ENCODE measurements around the gene MGME1.

MGME1 gene

DNA sequence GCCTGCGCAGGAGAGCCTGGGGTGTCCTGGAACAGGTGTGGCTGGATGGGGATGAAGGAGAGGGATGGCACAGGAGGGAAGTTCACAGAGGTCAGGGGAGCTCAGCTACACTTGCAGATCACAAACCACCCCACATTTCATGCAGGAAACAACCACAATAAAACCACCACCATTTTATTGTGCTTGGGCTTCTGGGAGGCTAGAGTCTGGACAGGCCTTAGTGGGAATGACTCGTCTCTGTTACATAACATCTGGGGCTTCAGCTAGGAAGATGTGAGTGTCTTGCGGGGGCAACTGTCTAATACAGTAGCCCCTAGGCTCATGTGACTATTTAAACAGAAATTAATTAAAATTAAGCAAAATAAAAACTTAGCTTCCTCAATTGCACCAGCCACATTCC lies 33.6 kb upstream of the MGME1 start:
- DNase-seq (ENCODE audit: low spot score), result no peak
- in situ Hi-C loops (cut with MboI; ENCODE audit: low sequenced_read_pairs, unreplicated experiment), result no loop called here
- TF ChIP-seq, protein P1, sequence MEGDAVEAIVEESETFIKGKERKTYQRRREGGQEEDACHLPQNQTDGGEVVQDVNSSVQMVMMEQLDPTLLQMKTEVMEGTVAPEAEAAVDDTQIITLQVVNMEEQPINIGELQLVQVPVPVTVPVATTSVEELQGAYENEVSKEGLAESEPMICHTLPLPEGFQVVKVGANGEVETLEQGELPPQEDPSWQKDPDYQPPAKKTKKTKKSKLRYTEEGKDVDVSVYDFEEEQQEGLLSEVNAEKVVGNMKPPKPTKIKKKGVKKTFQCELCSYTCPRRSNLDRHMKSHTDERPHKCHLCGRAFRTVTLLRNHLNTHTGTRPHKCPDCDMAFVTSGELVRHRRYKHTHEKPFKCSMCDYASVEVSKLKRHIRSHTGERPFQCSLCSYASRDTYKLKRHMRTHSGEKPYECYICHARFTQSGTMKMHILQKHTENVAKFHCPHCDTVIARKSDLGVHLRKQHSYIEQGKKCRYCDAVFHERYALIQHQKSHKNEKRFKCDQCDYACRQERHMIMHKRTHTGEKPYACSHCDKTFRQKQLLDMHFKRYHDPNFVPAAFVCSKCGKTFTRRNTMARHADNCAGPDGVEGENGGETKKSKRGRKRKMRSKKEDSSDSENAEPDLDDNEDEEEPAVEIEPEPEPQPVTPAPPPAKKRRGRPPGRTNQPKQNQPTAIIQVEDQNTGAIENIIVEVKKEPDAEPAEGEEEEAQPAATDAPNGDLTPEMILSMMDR (IDR thresholded peaks at IDR 0.05; ENCODE audit: borderline replicate concordance, control extremely low read depth, extremely low read depth, insufficient read depth, missing control alignments), result no peak

DNA sequence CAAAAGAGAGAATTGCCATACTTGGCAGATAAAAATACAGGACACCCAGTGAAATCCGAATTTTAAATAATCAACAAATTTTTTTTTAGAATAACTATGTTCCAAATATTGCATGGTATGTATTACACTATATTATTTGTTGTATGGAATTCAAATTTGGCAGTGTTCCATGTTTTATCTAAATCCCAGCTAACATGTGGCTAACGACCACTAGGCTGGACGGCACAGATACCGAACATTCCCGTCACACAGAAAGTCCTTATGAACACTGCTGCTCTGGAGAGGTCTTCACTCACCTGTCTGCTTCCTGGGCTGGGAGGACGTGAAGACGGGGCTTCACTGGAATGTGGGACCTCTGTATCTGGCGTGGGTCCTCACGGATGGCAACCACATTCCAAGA lies 33.1 kb upstream of the MGME1 start:
- in situ Hi-C loops (cut with MboI; ENCODE audit: low sequenced_read_pairs, unreplicated experiment), result no loop called here
- DNase-seq (ENCODE audit: low spot score), result no peak
- TF ChIP-seq, protein P1 (IDR thresholded peaks at IDR 0.05; ENCODE audit: borderline replicate concordance, control extremely low read depth, extremely low read depth, insufficient read depth, missing control alignments), result no peak

DNA sequence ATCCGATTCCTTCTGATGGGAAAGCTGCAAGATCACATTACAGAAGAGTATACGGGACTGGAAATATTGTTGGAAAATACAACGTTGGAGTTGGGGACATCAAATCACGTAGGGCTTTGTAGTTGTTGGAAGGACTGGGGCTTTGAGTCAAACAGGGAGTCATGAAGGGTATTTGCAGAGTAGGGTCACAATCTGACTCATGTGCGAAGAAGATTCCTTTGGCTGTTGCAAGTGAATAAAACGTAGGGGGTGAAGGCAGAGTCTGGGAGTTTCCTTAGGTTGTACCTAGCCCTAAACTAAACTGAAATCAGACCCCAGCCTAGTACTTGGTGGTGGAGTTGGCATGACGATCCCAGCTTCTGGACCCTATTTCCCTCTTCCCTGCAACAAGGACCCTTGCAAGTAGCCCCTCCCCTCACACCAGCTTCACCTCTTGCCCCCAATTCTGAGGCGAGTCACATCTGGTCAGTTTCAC lies 32.5 kb upstream of the MGME1 start:
- no peak for DNase-seq (ENCODE audit: low spot score)
- in situ Hi-C loops (cut with MboI; ENCODE audit: low sequenced_read_pairs, unreplicated experiment), result no loop called here
- TF ChIP-seq, protein P1 (IDR thresholded peaks at IDR 0.05; ENCODE audit: borderline replicate concordance, control extremely low read depth, extremely low read depth, insufficient read depth, missing control alignments), result no peak

DNA sequence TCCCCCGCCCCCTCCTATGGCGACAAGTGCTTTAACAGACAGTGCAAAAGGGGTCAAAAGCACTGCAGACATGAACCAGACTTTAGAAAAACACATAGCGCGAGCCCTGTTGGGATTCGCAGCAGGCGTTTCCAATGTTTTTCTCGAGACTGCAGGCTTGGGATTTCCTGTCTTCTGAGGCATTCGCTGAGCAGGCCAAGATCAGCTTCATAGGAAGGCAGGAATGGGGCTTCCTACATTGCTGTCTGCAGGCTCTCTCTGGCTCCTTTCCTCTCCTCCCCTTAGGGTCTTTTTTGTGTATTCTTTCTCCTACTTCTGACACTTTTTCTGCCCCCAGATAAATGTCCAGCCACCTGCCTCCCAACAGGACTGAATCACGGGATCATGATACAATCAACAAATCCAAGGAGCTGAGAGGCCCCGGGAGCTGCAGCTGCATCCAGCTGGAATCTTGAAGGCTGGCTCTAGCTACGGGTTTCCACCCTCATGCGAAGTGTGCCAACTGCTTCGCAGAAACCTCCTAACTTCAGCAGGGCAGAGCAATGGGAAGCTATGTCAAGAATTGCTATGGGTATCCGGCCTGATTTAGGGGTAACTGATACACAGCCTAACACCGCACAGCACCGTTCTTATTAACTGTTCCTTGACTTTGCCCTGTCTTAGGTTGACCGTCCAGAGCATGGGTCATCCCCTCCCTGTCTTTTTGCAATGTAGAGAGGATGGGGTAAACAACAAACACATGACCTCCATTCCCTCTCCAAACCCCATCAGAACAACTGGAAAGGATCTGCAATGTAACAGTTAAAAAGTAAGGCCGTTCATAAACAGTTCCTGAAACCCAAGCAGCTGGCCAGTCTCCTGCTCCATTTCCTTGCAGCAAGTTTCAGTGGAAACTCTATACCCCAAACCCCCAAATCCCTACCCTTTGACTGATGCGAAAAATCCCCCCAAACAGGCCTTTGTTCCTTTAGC lies 31.8 kb upstream of the MGME1 start:
- in situ Hi-C loops (cut with MboI; ENCODE audit: low sequenced_read_pairs, unreplicated experiment), result no loop called here
- TF ChIP-seq, protein P1 (IDR thresholded peaks at IDR 0.05; ENCODE audit: borderline replicate concordance, control extremely low read depth, extremely low read depth, insufficient read depth, missing control alignments), result no peak

DNA sequence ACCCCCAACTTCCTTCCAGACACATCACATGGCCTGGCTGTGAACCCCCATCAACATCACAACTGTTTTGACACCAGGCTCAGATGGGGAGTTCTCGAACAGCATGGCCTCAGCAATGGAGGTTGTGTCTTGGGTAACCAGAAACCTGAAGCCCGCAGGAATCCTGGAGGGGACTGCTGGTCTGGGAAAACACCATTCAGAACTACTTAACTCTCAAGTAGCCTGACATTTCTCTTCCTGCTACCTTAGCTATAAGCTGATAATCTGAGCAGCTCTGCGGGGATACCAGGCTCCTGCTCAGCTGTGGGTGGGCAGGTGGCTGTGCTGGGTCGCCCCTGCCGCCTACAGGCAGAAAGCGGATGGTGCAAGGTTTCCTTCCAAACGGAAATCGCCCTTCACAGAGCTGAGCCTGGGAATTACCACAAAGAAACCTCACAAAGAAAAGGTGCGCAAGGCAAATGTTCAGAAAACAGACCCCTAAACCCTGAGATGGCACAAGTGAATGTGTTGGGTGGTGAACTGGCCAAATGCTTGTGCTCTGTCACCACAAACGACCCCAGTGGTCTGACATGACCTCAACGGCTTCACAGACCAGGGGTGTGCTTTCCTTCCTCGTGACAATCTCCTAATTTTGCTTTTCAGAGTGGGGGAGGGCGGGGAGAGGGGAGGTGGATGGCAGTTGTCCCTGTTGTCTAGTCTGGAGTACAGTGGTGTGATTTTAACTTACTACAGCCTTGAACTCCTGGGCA lies 29.8 kb upstream of the MGME1 start:
- peak; percentile 77 for DNase-seq (ENCODE audit: low spot score)
- TF ChIP-seq, protein P1 (IDR thresholded peaks at IDR 0.05; ENCODE audit: borderline replicate concordance, control extremely low read depth, extremely low read depth, insufficient read depth, missing control alignments), result peak; percentile 91
- in situ Hi-C loops (cut with MboI; ENCODE audit: low sequenced_read_pairs, unreplicated experiment), result no loop called here

More for the DNA sequence above, 31.8 kb upstream of the MGME1 start:
- DNase-seq (ENCODE audit: low spot score), result no peak

DNA sequence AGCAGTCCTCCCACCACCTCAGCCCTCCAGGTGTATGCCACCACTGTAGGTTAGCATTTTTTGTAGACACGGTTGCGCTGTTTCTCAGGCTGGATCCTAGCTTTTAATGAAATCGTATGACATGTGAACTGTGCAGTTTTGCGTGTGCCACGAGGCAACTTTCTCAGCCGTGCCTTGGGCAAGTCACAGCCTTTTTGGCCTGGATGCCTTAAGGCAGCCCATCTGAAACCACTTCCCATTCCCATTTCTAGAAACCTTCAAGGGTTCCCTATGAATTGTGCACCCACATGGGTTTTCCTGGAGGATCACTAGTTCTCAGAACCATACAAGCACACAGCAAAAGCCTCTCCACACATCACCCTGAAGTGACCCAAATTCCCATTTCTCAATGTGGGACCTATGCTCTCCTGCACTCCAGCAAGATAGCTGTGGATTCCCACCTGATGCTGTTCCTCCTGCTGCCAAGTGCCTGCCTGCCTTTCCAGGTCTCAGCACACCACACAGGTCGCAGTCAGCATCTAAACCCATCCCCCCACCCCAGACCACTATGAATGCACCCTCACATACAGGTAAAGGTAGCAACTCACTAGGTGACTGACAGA lies 29.1 kb upstream of the MGME1 start:
- in situ Hi-C loops (cut with MboI; ENCODE audit: low sequenced_read_pairs, unreplicated experiment), result no loop called here
- DNase-seq (ENCODE audit: low spot score), result no peak
- TF ChIP-seq, protein P1 (IDR thresholded peaks at IDR 0.05; ENCODE audit: borderline replicate concordance, control extremely low read depth, extremely low read depth, insufficient read depth, missing control alignments), result no peak
